MM.1S (cell line): ENCODE data around the gene CUBN.

Experiments used
- DNase-seq: peaks from one replicate; pipeline ENCODE4 v3.0.0-alpha.2; 2015
- H2AFZ ChIP-seq: fragments of 300-600 bp; sonication (generic); 2 replicates; pipeline ENCODE4 v1.6.0; 2016; ENCODE audit warnings: antibody characterized with exemption, low read length
- H3F3A ChIP-seq: fragments of 300-600 bp; sonication (generic); 2 replicates; pipeline ENCODE4 v1.6.1; 2016; ENCODE audit warnings: mild to moderate bottlenecking, antibody characterized with exemption, low read length, moderate library complexity, mixed read lengths; ENCODE audit not compliant: insufficient read depth
- H3K27ac ChIP-seq: fragments of 300-600 bp; sonication (generic); 2 replicates; pipeline ENCODE4 v1.5.1; 2016; ENCODE audit warnings: mild to moderate bottlenecking, low read length
- H3K27me3 ChIP-seq: fragments of 300-600 bp; sonication (generic); replicated peaks from 2 replicates; pipeline ENCODE4 v1.6.0; 2016; ENCODE audit warnings: low read length; ENCODE audit not compliant: insufficient read depth
- H3K36me3 ChIP-seq: fragments of 300-600 bp; sonication (generic); replicated peaks from 2 replicates; pipeline ENCODE4 v1.6.1; 2016; ENCODE audit warnings: mild to moderate bottlenecking, low read length, mixed read lengths; ENCODE audit not compliant: insufficient read depth
- H3K4me1 ChIP-seq: fragments of 300-600 bp; sonication (generic); 2 replicates; pipeline ENCODE4 v1.6.1; 2016; ENCODE audit warnings: low read length, mixed read lengths
- H3K4me2 ChIP-seq: fragments of 300-600 bp; sonication (generic); 2 replicates; pipeline ENCODE4 v1.6.0; 2016; ENCODE audit warnings: low read depth, low read length
- H3K4me3 ChIP-seq: fragments of 300-600 bp; sonication (generic); 2 replicates; pipeline ENCODE4 v1.5.1; 2016; ENCODE audit warnings: low read length, mixed read lengths
- H3K79me2 ChIP-seq: fragments of 300-600 bp; sonication (generic); 2 replicates; pipeline ENCODE4 v1.6.1; 2016; ENCODE audit warnings: mixed run types, low read length, mixed read lengths
- H3K9ac ChIP-seq: fragments of 300-600 bp; sonication (generic); 2 replicates; pipeline ENCODE4 v1.6.1; 2016; ENCODE audit warnings: low read length, mixed read lengths
- H3K9me2 ChIP-seq: fragments of 300-600 bp; sonication (generic); replicated peaks from 2 replicates; pipeline ENCODE4 v1.6.1; 2016; ENCODE audit warnings: mild to moderate bottlenecking, low read length, mixed read lengths; ENCODE audit not compliant: insufficient read depth
- H3K9me3 ChIP-seq: fragments of 300-600 bp; sonication (generic); replicated peaks from 2 replicates; pipeline ENCODE4 v1.6.1; 2016; ENCODE audit warnings: mild to moderate bottlenecking, low read length, mixed read lengths; ENCODE audit not compliant: insufficient read depth
- H4K20me1 ChIP-seq: fragments of 300-600 bp; sonication (generic); 2 replicates; pipeline ENCODE4 v1.6.1; 2016; ENCODE audit warnings: mild to moderate bottlenecking, low read length, moderate library complexity, mixed read lengths; ENCODE audit not compliant: insufficient read depth
- CTCF ChIP-seq: fragments of 300-600 bp; sonication (generic); IDR thresholded peaks from 2 replicates; pipeline ENCODE4 v1.5.1; 2016; ENCODE audit warnings: antibody characterized with exemption, low read length, mixed read lengths
- EZH2 ChIP-seq: fragments of 300-600 bp; sonication (generic); optimal IDR thresholded peaks from 2 replicates; pipeline ENCODE3; 2017; ENCODE audit warnings: low read depth, mild to moderate bottlenecking, antibody characterized with exemption, low read length, mixed read lengths
- EZH2phosphoT487 ChIP-seq: fragments of 300-600 bp; sonication (generic); IDR thresholded peaks from 2 replicates; pipeline ENCODE4 v1.6.1; 2018; ENCODE audit warnings: antibody characterized with exemption, low read length

CUBN gene

GRCh38 chr10:17128261-17128660 is 1.4 kb downstream of the CUBN start:
- Histone ChIP-seq H3K4me3 (no peak overlapping the region), H3K4me2 (no peak overlapping the region), H3K36me3 (no peaks in the 10 kb centered on the region), H3K27ac (no peak overlapping the region), H2AFZ (no peak overlapping the region), H3K27me3 (no peaks in the 10 kb centered on the region), H3K9me3 (no peaks in the 10 kb centered on the region), H3F3A (no peaks in the 10 kb centered on the region), H4K20me1 (no peaks in the 10 kb centered on the region), H3K9me2 (no peaks in the 10 kb centered on the region), H3K9ac (no peak overlapping the region), H3K4me1 (no peaks in the 10 kb centered on the region), H3K79me2 (no peaks in the 10 kb centered on the region)
- DNase-seq: no peak
- TF ChIP-seq EZH2phosphoT487 (no peak), CTCF (no peak), EZH2 (no peak)

DNA sequence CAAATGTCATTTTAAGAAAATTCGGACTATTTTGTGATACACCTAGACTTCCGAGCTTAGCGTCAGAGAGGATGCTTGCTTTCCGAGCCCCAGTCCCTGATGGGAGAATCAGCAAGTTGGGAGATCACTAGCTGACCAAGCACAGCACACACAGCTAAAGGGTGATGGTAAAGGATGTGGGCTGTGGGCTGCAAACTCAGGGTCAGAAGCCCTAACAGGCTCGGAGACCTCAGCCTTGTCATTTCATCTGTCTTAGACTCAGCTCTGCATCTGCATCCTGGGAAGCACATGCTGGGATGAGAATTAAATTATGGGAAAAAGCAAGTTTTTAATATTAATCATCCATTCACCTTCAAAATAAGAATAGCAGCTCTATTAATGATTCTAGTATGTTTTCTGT is 3.3 kb downstream of the CUBN start:
- H3K9me3 ChIP-seq: no peaks in the 10 kb centered on the region
- H3K79me2 ChIP-seq: no peaks in the 10 kb centered on the region
- no peak for DNase-seq
- H3K27ac ChIP-seq: no peak overlapping the region
- H3K9ac ChIP-seq: no peak overlapping the region
- H3F3A ChIP-seq: no peaks in the 10 kb centered on the region
- H2AFZ ChIP-seq: no peak overlapping the region
- no peaks in the 10 kb centered on the region for H3K27me3 ChIP-seq
- H3K4me3 ChIP-seq: no peak overlapping the region
- no peaks in the 10 kb centered on the region for H3K4me1 ChIP-seq
- H4K20me1 ChIP-seq: no peaks in the 10 kb centered on the region
- H3K36me3 ChIP-seq: no peaks in the 10 kb centered on the region
- no peaks in the 10 kb centered on the region for H3K9me2 ChIP-seq
- no peak overlapping the region for H3K4me2 ChIP-seq
- TF ChIP-seq EZH2phosphoT487 (no peak), EZH2 (no peak), CTCF (no peak)

DNA sequence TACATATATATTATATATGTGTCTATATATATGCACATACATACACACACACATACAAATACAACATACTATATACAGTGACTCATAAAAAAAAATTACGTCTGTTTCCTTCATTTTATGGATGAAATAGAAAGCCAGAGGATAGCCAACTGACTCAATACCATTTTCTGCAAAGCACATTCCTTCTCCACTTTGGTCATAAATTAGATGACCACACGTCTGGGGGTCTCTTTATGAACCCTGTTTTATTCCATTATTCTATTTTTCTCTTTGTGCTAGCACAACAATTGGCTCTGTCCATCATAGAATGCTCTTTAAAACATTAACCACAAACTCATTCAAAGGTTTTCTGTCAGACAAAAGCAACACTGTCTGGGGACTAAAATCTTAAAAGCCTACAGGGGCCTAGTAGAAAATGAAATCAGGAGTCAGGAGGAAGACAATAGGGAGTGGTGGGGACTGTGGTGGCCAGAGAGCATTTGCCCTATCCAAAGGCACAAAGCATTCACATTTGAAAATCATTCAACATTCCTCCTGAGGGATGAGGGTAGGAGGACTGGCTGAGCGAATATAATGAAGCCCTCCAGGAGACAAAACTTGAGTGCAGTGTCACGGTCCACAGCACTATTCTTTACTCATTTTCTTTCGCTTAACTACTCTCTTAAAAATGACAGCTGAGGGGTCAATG is 4.3 kb downstream of the CUBN start:
- Histone ChIP-seq H3K4me2 (no peak overlapping the region), H3K79me2 (no peaks in the 10 kb centered on the region), H4K20me1 (no peaks in the 10 kb centered on the region), H3K27ac (no peak overlapping the region), H3K4me3 (no peak overlapping the region), H3F3A (no peaks in the 10 kb centered on the region), H3K9ac (no peak overlapping the region), H3K4me1 (no peaks in the 10 kb centered on the region), H3K9me2 (no peaks in the 10 kb centered on the region), H3K36me3 (no peaks in the 10 kb centered on the region), H3K9me3 (no peaks in the 10 kb centered on the region), H2AFZ (no peak overlapping the region), H3K27me3 (no peaks in the 10 kb centered on the region)
- TF ChIP-seq EZH2phosphoT487 (no peak), EZH2 (no peak), CTCF (no peak)
- no peak for DNase-seq
